IPS DF 6.9 (cell line): ENCODE data around the gene FDPS.
"Not testable (repeated sequence)": the region's sequence is repeated elsewhere in the genome, so short reads cannot be mapped to it uniquely, and the experiment has no call there.

Experiments used
- DNase-seq: peaks from one replicate; pipeline ENCODE4 v3.0.0-alpha.2; 2013; ENCODE audit warnings: low read depth, low spot score
- H3K27ac ChIP-seq: one replicate; pipeline ENCODE4 v1.5.1; 2013; ENCODE audit warnings: low read length, control low read depth
- H3K27me3 ChIP-seq: 2 replicates; pipeline ENCODE4 v1.6.1; 2013; ENCODE audit warnings: mild to moderate bottlenecking, low read length; ENCODE audit not compliant: control insufficient read depth, insufficient read depth
- H3K36me3 ChIP-seq: 2 replicates; pipeline ENCODE4 v1.6.1; 2013; ENCODE audit warnings: low read length; ENCODE audit not compliant: control insufficient read depth, insufficient read depth
- H3K4me1 ChIP-seq: 2 replicates; pipeline ENCODE4 v1.6.1; 2013; ENCODE audit warnings: low read length; ENCODE audit not compliant: control insufficient read depth, insufficient read depth
- H3K4me3 ChIP-seq: 2 replicates; pipeline ENCODE4 v1.5.1; 2013; ENCODE audit warnings: mild to moderate bottlenecking, low read length
- H3K9me3 ChIP-seq: 2 replicates; pipeline ENCODE4 v1.6.1; 2013; ENCODE audit warnings: low read length, inconsistent platforms; ENCODE audit not compliant: control insufficient read depth, insufficient read depth
- WGBS: extraction: QIAGEN DNeasy Blood & Tissue Kit; methylation state at CpG from one replicate; pipeline ENCODE4 v1.1.7; 2013; ENCODE audit warnings: mixed read lengths, missing lambda C conversion rate; ENCODE audit not compliant: insufficient read length, insufficient coverage; 5-methylcytosine and 5-hydroxymethylcytosine counted together

The FDPS gene

GRCh38 chr1:155325603-155325893, 16.9 kb downstream of the FDPS start:
- WGBS: no CpG with 5 or more reads among the region's 6 CpGs
- Histone ChIP-seq H3K36me3 (peaks cover 12% of the 10 kb centered on the region), H3K4me3 (peak overlapping the region; percentile 65; the same call in 1 of the 2 replicates), H3K9me3 (no peaks in the 10 kb centered on the region), H3K4me1 (peaks cover 11% of the 10 kb centered on the region), H3K27me3 (no peaks in the 10 kb centered on the region), H3K27ac (no peak overlapping the region)
- DNase-seq: no peak

DNA sequence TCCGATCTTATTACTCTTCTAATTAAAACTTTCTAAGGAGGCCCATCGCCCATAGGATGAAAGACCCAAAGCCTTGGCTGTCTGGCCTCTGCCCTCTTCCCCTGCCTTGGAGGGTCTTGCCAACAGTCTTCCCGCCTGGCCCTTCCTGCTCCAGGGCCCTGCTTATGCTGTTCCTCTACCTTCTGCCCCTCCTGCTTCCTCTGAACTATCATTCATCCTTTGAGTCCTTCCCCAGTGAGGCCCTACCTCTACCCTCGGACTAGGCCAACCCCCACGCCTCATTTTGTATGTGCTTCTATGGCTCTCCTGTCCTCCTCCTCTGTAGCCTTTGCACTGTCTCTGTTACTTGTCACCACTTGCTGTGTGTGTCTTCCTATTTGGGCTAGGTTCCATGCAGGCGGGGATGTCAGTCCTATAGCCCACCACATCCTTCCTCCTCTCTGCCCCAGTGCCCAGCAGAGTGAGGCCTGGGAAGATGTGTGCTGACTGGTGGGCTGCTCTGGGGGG, 17.4 kb downstream of the FDPS start:
- Histone ChIP-seq H3K4me3 (no peak overlapping the region), H3K9me3 (no peaks in the 10 kb centered on the region), H3K36me3 (peaks cover 12% of the 10 kb centered on the region), H3K27me3 (no peaks in the 10 kb centered on the region), H3K27ac (no peak overlapping the region), H3K4me1 (peaks cover 11% of the 10 kb centered on the region)
- WGBS: no CpG with 5 or more reads among the region's 6 CpGs
- no peak for DNase-seq

GRCh38 chr1:155326631-155327037, 18.0 kb downstream of the FDPS start:
- Histone ChIP-seq H3K9me3 (no peaks in the 10 kb centered on the region), H3K36me3 (peaks cover 12% of the 10 kb centered on the region), H3K4me3 (no peak overlapping the region), H3K27ac (no peak overlapping the region), H3K27me3 (no peaks in the 10 kb centered on the region), H3K4me1 (peaks cover 9% of the 10 kb centered on the region)
- DNase-seq: no peak
- no CpG with 5 or more reads among the region's 7 CpGs for WGBS

DNA sequence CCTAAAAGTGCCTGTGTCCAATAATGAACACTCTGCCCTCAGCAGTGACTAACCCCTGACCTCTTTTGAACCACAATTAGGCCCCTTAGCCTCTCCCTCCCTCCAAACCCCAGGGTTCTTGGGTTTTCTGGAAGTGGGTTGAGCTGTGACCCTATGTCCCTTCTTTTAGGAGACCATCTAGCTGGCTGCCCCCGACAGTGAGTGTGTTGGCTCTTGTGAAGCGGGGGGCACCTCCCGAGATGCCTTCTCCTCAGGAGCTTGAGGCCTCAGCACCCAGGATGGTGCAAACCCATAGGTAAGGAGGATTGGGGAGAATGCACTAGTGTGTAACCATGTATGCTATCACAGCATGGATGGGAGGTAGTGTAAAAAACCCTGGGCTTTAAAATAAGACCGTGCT, 19.3 kb downstream of the FDPS start:
- Histone ChIP-seq H3K4me1 (peaks cover 4% of the 10 kb centered on the region; the same call in 1 of the 2 replicates), H3K27me3 (no peaks in the 10 kb centered on the region), H3K4me3 (no peak overlapping the region), H3K27ac (no peak overlapping the region), H3K9me3 (no peaks in the 10 kb centered on the region), H3K36me3 (peaks cover 12% of the 10 kb centered on the region)
- no peak for DNase-seq
- WGBS: no CpG with 5 or more reads among the region's 4 CpGs

GRCh38 chr1:155328856-155329255, 20.2 kb downstream of the FDPS start:
- not testable (repeated sequence) for H3K27ac ChIP-seq, H3K4me1 ChIP-seq, H3K27me3 ChIP-seq, H3K9me3 ChIP-seq, H3K4me3 ChIP-seq, DNase-seq
- WGBS: no CpG with 5 or more reads among the region's 7 CpGs
- peaks cover 12% of the 10 kb centered on the region for H3K36me3 ChIP-seq

DNA sequence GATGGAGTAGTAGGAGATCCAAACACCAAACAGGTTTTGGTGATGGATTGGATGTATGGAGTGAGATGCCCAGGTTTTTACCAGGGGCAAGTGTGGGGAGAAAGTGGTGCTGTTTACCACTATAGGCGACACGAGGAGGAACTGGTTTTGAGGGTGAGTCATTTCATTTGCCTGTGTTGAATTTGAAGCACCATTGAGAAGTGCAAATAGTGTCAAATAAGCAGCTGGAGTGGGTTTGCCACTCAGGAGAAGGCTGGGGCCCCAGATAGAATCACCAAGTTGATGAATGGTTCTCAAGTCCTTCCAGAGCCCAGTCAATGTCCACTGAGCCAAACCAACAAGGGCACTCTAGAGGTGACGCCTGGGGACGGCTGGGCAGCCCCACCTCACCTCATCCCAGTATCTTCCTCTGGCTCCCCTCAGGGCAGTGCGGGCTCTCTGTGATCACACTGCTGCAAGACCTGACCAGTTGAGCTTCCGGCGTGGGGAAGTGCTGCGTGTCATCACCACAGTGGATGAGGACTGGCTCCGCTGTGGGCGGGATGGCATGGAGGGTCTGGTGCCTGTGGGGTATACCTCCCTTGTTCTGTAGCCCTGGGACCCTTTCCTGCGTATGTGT, 21.4 kb downstream of the FDPS start:
- no peaks in the 10 kb centered on the region for H3K9me3 ChIP-seq
- DNase-seq: no peak
- peaks cover 4% of the 10 kb centered on the region; the same call in 1 of the 2 replicates for H3K4me1 ChIP-seq
- WGBS: no CpG with 5 or more reads among the region's 11 CpGs
- H3K27ac ChIP-seq: no peak overlapping the region
- H3K4me3 ChIP-seq: no peak overlapping the region
- no peaks in the 10 kb centered on the region for H3K27me3 ChIP-seq
- H3K36me3 ChIP-seq: peaks cover 12% of the 10 kb centered on the region

- Histone ChIP-seq H3K4me1 (no peaks in the 10 kb centered on the region), H3K9me3 (no peaks in the 10 kb centered on the region), H3K27me3 (no peaks in the 10 kb centered on the region), H3K27ac (no peak overlapping the region), H3K36me3 (peaks cover 8% of the 10 kb centered on the region; the same call in 1 of the 2 replicates), H3K4me3 (no peak overlapping the region)
- WGBS: no CpG with 5 or more reads among the region's 1 CpG
- DNase-seq: no peak
These were observed 26.3 kb downstream of the FDPS start for GRCh38 chr1:155334962-155335361.

DNA sequence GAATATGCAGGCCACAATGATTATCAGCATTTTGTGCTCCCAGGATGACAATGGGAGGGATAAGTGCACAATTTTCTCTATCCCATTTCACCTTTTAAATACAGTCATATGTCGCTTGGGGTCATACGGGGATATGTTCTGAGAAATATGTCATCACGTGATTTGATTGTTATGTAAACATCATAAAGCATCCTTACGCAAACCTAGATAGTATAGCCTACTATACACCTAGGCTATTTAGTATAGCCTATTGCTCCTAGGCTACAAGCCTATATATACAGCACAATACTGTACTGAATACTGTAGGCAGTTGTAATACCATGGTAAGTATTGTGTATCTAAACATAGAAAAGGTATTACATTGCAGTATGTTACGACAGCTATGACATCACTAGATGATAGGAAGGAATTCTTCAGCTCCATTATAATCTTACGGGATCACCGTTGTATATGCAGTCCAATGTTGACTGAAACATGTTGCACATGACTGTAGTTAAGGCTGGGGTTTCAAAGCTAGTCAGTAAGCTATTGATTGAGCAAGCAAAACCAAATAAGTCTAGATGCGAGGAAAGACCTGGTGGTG, 30.9 kb downstream of the FDPS start:
- Histone ChIP-seq H3K4me1 (no peaks in the 10 kb centered on the region), H3K27ac (no peak overlapping the region), H3K27me3 (no peaks in the 10 kb centered on the region), H3K4me3 (no peak overlapping the region), H3K36me3 (peaks cover 9% of the 10 kb centered on the region; the same call in 1 of the 2 replicates), H3K9me3 (no peaks in the 10 kb centered on the region)
- DNase-seq: no peak
- no CpG with 5 or more reads among the region's 8 CpGs for WGBS

DNA sequence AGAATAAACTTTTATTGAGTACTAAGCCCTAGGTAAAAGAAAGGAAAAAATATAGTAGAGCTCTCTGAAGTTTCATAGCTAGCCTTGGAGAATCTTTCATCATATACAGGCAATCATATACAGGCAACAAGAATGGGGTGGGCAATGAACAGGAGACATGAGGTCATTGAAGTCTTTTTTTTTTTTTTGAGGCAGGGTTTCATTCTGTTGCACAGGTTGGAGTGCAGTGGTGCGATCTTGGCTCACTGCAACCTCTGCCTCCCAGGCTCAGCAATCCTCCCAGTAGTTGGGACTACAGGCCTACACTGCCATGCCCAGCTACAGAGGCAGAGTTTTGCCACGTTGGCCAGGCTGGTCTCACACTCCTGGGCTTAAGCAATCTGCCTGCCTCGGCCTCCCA, 34.2 kb downstream of the FDPS start:
- DNase-seq: no peak
- Histone ChIP-seq H3K4me3 (no peak overlapping the region), H3K9me3 (no peaks in the 10 kb centered on the region), H3K36me3 (peaks cover 12% of the 10 kb centered on the region; the same call in 1 of the 2 replicates), H3K27ac (no peak overlapping the region), H3K4me1 (no peaks in the 10 kb centered on the region), H3K27me3 (no peaks in the 10 kb centered on the region)
- WGBS: no CpG with 5 or more reads among the region's 3 CpGs

DNA sequence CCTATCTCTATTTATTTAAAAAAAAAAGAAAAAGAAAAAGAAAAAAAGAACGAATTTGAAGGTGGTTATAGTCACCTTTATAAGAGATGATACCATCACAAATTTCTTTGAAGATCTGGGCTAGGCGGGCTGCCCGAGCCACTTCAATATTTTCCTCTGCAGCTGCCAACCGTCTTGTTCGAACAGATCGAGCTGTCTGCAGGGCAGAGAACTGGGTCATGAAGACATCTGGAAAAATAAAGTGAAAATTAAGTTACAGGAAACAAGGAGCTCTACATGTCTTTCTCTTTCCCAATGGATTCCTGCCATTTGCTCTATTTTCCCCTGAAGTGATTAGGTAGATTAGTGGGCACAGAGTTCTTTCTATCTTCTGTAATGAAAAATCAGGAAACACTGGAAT, 44.0 kb downstream of the FDPS start:
- H3K27me3 ChIP-seq: no peaks in the 10 kb centered on the region
- H3K36me3 ChIP-seq: peaks cover 2% of the 10 kb centered on the region; the same call in 1 of the 2 replicates
- H3K27ac ChIP-seq: no peak overlapping the region
- no peak for DNase-seq
- H3K4me1 ChIP-seq: no peaks in the 10 kb centered on the region
- no peaks in the 10 kb centered on the region for H3K9me3 ChIP-seq
- no CpG with 5 or more reads among the region's 6 CpGs for WGBS
- no peak overlapping the region for H3K4me3 ChIP-seq

DNA sequence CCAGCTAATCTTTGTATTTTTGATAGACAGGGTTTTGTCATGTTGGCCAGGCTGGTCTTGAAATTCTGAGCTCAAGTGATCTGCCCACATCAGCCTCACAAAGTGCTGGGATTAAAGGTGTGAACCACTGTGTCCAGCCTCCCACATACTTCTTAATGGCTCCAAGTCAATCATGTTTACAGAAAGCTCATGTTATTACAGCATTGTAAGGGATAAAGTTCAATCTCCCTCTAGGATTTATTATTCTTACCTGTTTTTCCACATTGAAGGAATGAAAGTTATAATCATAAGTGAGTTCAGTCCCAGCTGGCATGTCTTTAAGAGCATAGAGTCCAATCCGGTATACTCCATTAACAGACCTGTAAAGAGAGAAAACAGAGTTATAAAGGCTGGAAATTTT, 51.4 kb downstream of the FDPS start:
- H3K9me3 ChIP-seq: no peaks in the 10 kb centered on the region
- no peak overlapping the region for H3K4me3 ChIP-seq
- DNase-seq: no peak
- no peaks in the 10 kb centered on the region for H3K36me3 ChIP-seq
- no peak overlapping the region for H3K27ac ChIP-seq
- H3K4me1 ChIP-seq: no peaks in the 10 kb centered on the region
- no peaks in the 10 kb centered on the region for H3K27me3 ChIP-seq
- WGBS: no CpG with 5 or more reads among the region's 1 CpG
